B cell (primary cell): ENCODE measurements around the gene NEU4. TPM values are rescaled to one million over a fixed set of nuclear protein-coding genes. Genes with fewer than 3 reads are reported as not detected.

Experiments
- ATAC-seq: fragments of 200-7000 bp; cut with Tn5 transposase; one replicate; pipeline ENCODE4 v1.10.0; 2021; ENCODE audit warnings: low read depth, mild to moderate bottlenecking, moderate number of reproducible peaks, moderate library complexity
- CTCF ChIA-PET: fragments of 350-600 bp; sonication (Branson Sonifier 250); formaldehyde crosslinking; loops from one replicate; lab custom pipeline; 2021; ENCODE audit warnings: antibody characterized with exemption, inconsistent platforms; lab: Charles Lee
- POLR2A ChIA-PET: fragments of 350-600 bp; sonication (Branson Sonifier 250); formaldehyde crosslinking; loops from one replicate; lab custom pipeline; 2021; ENCODE audit warnings: antibody characterized with exemption; lab: Charles Lee
- DNase-seq: peaks from one replicate; pipeline ENCODE4 v3.0.0; 2013
- H2AFZ ChIP-seq: 2 replicates; pipeline ENCODE4 v1.6.1; 2012; ENCODE audit warnings: mild to moderate bottlenecking, low read depth, low read length; ENCODE audit not compliant: insufficient read depth, poor library complexity, severe bottlenecking
- H3K27ac ChIP-seq, 2 donors: 1 replicate in 1 of 2; 2 replicates in 1 of 2; pipeline ENCODE4 v1.5.1; 2012 to 2013; ENCODE audit warnings: low read length in 2 of 2, mild to moderate bottlenecking in 2 of 2, moderate library complexity in 1 of 2
- H3K27me3 ChIP-seq, 4 experiments: fragments of 200-600 bp in 1 of 4; sonication (generic) in 1 of 4; replicated peaks in 1 of 4; 1 replicate in 2 of 4; 2 replicates in 2 of 4; pipeline versions ENCODE4 v1.6.1 to v1.7.0; 2013 to 2016; ENCODE audit warnings: low read length in 3 of 4, mild to moderate bottlenecking in 2 of 4, mixed read lengths in 1 of 4, moderate library complexity in 1 of 4; ENCODE audit not compliant: insufficient read depth in 4 of 4, control insufficient read depth in 3 of 4; ENCODE audit errors: control extremely low read depth in 1 of 4
- H3K36me3 ChIP-seq, 2 experiments: replicated peaks in 1 of 2; 1 replicate in 1 of 2; 2 replicates in 1 of 2; pipeline versions ENCODE4 v1.6.1 to v1.7.1; 2013; ENCODE audit warnings: low read length in 1 of 2; ENCODE audit not compliant: insufficient read depth in 2 of 2, control insufficient read depth in 1 of 2; ENCODE audit errors: control extremely low read depth in 1 of 2, extremely low read depth in 1 of 2
- H3K4me1 ChIP-seq, 2 donors: fragments of 200-600 bp in 1 of 2; sonication (generic) in 1 of 2; 1 replicate in 1 of 2; 2 replicates in 1 of 2; pipeline versions ENCODE4 v1.5.1 to v1.6.1; 2013 to 2017; ENCODE audit warnings: low read length in 2 of 2; ENCODE audit not compliant: control insufficient read depth in 2 of 2, insufficient read depth in 2 of 2
- H3K4me2 ChIP-seq: replicated peaks from 2 replicates; pipeline ENCODE3; 2012; ENCODE audit warnings: mild to moderate bottlenecking, low read depth, low read length; ENCODE audit not compliant: poor library complexity, severe bottlenecking
- H3K4me3 ChIP-seq, 5 experiments: fragments of 200-600 bp in 1 of 5; sonication (generic) in 1 of 5; 1 replicate in 3 of 5; 2 replicates in 2 of 5; pipeline versions ENCODE4 v1.5.1 to v1.7.0; 2011 to 2016; ENCODE audit warnings: low read length in 4 of 5, mild to moderate bottlenecking in 4 of 5, low read depth in 2 of 5, control low read depth in 1 of 5, moderate library complexity in 1 of 5; ENCODE audit not compliant: insufficient read depth in 1 of 5; ENCODE audit errors: control extremely low read depth in 1 of 5, extremely low read depth in 1 of 5
- H3K79me2 ChIP-seq: fragments of 200-600 bp; sonication (generic); one replicate; pipeline ENCODE4 v1.6.0; 2016; ENCODE audit warnings: low read length; ENCODE audit not compliant: control insufficient read depth, insufficient read depth
- H3K9ac ChIP-seq: fragments of 200-600 bp; sonication (generic); 2 replicates; pipeline ENCODE4 v1.6.1; 2017; ENCODE audit warnings: mild to moderate bottlenecking, low read length, moderate library complexity
- H3K9me3 ChIP-seq, 3 donors: one replicate each; pipeline versions ENCODE4 v1.6.1 to v1.7.1; 2013; ENCODE audit warnings: low read length in 2 of 3; ENCODE audit not compliant: control insufficient read depth in 2 of 3, insufficient read depth in 1 of 3; ENCODE audit errors: control extremely low read depth in 1 of 3
- H4K20me1 ChIP-seq: 2 replicates; pipeline ENCODE4 v1.6.0; 2012; ENCODE audit warnings: mild to moderate bottlenecking, low read length; ENCODE audit not compliant: insufficient read depth, control insufficient read depth, poor library complexity, severe bottlenecking
- H3K27ac Mint-ChIP-seq: one replicate; pipeline ENCODE4 v1.8.0; 2021; ENCODE audit warnings: mixed read lengths
- H3K27me3 Mint-ChIP-seq: one replicate; pipeline ENCODE4 v1.8.0; 2021; ENCODE audit warnings: mixed read lengths
- H3K4me1 Mint-ChIP-seq: one replicate; pipeline ENCODE4 v1.8.0; 2021; ENCODE audit warnings: mixed read lengths
- H3K4me3 Mint-ChIP-seq: one replicate; pipeline ENCODE4 v1.8.0; 2021; ENCODE audit warnings: mixed read lengths
- H3K9me3 Mint-ChIP-seq: one replicate; pipeline ENCODE4 v1.8.0; 2022; ENCODE audit warnings: mixed read lengths; ENCODE audit not compliant: insufficient read depth
- EZH2 ChIP-seq: IDR thresholded peaks from 2 replicates; pipeline ENCODE4 v1.6.1; 2012; ENCODE audit warnings: borderline replicate concordance, low read depth, mild to moderate bottlenecking, moderate library complexity, low read length; ENCODE audit not compliant: insufficient read depth, poor library complexity, severe bottlenecking
- WGBS: methylation state at CpG from one replicate; pipeline ENCODE4 v1.1.5; 2013; ENCODE audit warnings: missing lambda C conversion rate; ENCODE audit not compliant: insufficient coverage; 5-methylcytosine and 5-hydroxymethylcytosine counted together
- intact Hi-C: fragments of 100-400 bp; cut with micrococcal nuclease; formaldehyde crosslinking; loops from one replicate; pipeline ENCODE4 v1.10.0; 2022
- polyA plus RNA-seq: library from polyadenylated mRNA; depleted of rRNA; stranded (reverse); fragments of >200 nt; gene quantifications from 2 replicates; pipeline ENCODE4 v1.2.3, GENCODE V29; 2012
- total RNA-seq, 2 donors: library from RNA; stranded (reverse); fragments of 120-200 nt in 1 of 2; gene quantifications; 1 replicate in 1 of 2; 2 replicates in 1 of 2; pipeline versions ENCODE4 v1.2.3 to v1.2.4, GENCODE V29; 2013 to 2022
- TF ChIP-seq, protein P1 (sequence below): fragments of 200-600 bp; IDR thresholded peaks from one replicate; pipeline ENCODE4 v1.8.0; 2022; ENCODE audit warnings: antibody characterized with exemption, mild to moderate bottlenecking

The NEU4 gene
- total and polyA plus RNA-seq, 2 donors (not counting 1 experiment from before 2014, with no cell fraction given): 0.19 TPM; not detected in 1

DNA sequence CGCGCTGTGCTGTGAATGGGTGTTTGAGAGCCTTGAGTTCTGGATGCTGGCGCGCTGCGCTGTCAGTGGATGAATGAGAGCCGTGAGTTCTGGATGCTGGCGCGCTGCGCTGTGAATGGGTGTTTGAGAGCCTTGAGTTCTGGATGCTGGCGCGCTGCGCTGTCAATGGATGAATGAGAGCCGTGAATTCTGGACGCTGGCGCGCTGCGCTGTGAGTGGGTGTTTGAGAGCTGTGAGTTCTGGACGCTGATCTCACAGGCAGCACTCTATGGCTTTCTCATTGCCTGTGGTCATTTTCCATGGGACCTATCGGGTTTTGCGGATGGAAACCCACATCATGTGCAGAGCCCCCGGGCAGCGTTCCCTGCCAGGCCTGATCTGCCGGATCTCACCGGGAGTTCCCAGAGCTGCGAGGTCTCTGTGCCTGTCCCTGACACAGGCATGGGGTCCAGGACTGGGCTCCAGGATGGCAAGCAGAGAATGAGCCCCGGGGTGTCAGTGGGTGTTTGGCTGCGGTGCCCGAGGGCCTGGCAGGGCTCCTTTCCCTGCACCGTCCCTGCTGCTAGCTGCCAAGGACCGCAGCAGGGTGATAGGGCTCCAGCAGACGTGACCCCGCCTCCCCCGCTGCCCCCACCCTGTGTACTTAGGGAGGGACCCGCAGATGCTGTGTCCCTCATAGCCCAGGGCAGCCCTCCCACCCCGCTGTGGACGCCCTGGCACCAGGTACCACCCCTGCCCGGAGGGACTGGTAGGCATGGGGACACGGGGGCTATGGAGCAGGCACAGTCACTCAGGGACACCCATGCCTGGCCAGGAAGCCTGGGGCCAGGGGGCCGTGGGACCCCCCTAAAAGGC lies 40.0 kb downstream of the NEU4 start:
- WGBS: 95% methylated on average over 36 of the region's 39 CpGs
- H3K27me3 Mint-ChIP-seq: no peaks in the 10 kb centered on the region
- Histone ChIP-seq H3K9ac (no peak overlapping the region), H2AFZ (no peak overlapping the region), H3K4me3 (no peak overlapping the region), H3K4me1 (peaks cover 8 to 12% of the 10 kb centered on the region in 2 donors), H3K4me2 (no peak overlapping the region), H3K27me3 (no peaks in the 10 kb centered on the region), H3K36me3 (no peaks in the 10 kb centered on the region), H3K27ac (no peak overlapping the region), H3K9me3 (peaks cover 0 to 4% (median 0%) of the 10 kb centered on the region in 3 donors), H4K20me1 (no peaks in the 10 kb centered on the region), H3K79me2 (no peaks in the 10 kb centered on the region)
- no peak overlapping the region for H3K4me3 Mint-ChIP-seq
- ChIA-PET POLR2A (no interaction called here), CTCF (no interaction called here)
- intact Hi-C loops: no loop called here
- no peak overlapping the region for H3K27ac Mint-ChIP-seq
- TF ChIP-seq EZH2: no peak
- TF ChIP-seq, protein P1, sequence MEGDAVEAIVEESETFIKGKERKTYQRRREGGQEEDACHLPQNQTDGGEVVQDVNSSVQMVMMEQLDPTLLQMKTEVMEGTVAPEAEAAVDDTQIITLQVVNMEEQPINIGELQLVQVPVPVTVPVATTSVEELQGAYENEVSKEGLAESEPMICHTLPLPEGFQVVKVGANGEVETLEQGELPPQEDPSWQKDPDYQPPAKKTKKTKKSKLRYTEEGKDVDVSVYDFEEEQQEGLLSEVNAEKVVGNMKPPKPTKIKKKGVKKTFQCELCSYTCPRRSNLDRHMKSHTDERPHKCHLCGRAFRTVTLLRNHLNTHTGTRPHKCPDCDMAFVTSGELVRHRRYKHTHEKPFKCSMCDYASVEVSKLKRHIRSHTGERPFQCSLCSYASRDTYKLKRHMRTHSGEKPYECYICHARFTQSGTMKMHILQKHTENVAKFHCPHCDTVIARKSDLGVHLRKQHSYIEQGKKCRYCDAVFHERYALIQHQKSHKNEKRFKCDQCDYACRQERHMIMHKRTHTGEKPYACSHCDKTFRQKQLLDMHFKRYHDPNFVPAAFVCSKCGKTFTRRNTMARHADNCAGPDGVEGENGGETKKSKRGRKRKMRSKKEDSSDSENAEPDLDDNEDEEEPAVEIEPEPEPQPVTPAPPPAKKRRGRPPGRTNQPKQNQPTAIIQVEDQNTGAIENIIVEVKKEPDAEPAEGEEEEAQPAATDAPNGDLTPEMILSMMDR: no peak
- H3K9me3 Mint-ChIP-seq: no peaks in the 10 kb centered on the region
- peaks cover 18% of the 10 kb centered on the region for H3K4me1 Mint-ChIP-seq
- no peak for DNase-seq
- no peak for ATAC-seq
